NCI-H2107 treated with DMSO at 0.1 percent for 48 hours (cell line): ENCODE data around the gene COL18A1.

Experiments
- DNase-seq: peaks from one replicate; lab custom pipeline; 2025; ENCODE audit not compliant: unreplicated experiment; lab: John Stamatoyannopoulos, UW

COL18A1 gene

DNA sequence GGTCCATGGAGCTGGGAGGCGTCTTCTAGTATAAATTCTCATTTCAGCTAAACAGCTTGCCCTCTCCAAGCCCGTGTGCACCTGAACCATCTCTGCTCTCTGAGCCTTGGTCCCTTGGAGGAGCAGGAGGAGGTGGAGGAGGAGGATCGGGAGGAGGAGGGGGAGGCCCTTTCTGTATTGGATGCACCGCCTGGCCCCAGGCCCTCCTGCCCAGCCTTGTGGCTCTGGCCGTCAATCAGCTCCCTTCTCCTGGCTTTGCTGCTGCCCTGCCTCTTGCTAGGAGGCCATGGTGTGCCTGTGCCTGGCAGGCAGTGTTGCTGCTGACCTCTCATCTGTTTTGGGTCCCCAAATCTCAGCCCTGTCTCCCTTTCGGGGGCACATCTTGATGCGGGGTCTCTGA lies 9.0 kb downstream of the COL18A1 start:
- DNase-seq = no peak

DNA sequence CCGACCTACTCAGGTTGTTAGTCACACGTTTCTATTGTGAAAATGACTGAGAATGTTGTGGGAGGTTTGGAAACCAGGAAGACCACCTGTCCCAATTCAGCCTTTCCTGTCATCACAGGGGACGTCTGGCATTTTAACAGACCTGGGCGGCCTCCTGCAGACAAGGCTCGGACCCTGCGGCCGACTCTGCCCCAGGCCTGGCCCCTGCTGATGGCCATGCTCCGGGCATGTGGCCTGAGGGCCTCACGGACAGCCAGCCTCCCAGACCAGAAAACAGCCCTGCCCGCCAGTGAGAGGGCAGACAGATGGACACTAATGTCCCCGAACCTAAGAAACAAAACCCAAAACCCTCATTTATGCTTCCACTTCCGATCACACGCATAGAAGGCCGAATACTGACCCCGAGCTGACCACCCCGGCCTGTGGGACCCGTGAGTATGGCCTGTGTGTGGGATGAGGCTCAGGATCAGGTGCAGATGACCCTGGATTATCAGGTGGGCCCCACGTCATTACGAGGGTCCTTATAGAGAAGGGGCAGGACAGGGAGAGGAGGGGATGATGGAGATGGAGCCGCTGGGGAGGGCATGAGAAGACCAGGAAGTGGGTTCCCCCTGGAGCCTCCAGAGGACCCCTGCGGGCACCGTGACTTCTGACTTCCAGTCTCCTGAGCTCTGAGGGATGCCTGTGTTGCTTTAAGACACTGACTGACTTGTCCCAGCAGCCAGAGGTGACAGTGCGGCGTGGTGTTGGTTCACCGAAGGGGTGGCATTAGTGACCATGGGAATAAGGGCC lies 9.6 kb downstream of the COL18A1 start:
- no peak for DNase-seq

GRCh38 chr21:45415188-45415942 lies 10.4 kb downstream of the COL18A1 start:
- no peak for DNase-seq

GRCh38 chr21:45415943-45416611 lies 11.1 kb downstream of the COL18A1 start:
- no peak for DNase-seq

DNA sequence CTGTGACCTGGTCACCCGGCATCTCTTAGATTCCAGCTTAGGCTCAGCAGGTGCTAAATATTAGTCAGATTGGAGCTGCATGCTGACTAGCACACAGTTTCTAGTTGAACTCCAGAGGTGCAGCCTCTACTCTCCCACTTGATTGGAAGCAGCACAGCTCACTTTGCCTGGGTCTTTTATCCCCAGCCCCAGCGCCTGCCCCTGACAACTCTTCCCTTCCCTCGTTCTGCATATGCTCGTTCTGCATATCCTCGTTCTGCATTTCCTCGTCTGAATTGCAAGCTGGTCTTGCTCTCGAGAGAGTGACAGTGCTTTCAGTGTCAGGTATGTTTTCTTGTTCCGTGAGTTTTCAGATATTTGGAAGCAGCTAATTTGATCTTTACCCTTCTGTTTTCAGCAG lies 11.7 kb downstream of the COL18A1 start:
- DNase-seq = no peak

- no peak for DNase-seq
Measured at GRCh38 chr21:45417256-45417950, 12.4 kb downstream of the COL18A1 start.

DNA sequence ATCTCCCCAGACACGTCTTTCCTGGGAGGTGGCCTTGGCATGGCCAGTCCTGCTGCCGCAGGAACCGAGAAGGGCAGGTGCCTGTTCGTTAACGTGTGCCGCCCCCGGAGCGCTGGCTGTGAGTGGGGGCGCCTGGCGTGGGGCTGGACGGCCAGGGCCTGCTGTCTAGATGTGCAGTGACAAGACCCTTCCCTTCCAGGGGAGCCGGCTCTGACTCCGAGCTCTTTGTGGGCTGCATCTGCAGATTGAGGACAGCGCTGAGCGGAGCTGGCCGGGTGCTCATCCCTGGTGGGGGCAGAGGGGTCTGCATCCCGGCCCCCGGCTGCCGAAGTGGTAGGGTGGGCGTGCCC lies 13.0 kb downstream of the COL18A1 start:
- DNase-seq = no peak

DNA sequence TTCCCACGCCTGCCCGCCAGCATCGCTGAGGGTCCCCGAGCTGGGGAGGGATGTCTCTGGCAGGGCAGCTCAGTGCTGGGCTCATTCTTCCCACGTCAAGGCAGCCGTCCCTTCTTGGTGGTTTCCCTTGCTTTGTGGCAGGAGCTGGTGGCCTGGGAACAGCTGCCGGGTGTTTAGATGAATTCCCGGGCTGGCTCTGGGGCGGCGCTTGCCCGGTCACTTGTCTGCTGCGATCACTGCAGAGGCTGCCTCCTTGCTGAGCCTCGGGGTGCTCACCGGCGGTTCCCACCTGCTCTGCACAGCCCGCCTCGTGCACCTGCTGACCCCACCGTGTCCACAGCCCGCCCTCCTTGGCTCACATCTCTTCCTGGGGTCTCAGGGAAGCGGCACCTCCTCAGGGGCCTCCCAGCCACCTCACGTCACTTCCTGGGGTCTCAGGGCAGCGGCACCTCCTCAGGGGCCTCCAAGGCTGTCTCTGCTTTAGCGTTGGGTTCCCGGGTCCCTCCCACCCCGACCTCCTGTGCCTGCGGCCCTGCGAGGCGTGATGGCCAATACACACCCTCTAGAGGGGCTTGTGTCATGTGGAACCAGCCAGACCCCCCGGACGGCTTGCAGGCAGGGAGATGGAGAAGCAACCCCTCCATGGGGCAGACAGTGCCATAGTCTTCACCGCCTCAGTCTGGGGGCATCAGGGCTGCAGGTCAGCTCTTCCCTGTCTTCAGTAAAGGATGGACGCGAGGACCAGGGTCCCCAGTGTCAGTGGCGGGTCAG lies 13.5 kb downstream of the COL18A1 start:
- DNase-seq = no peak

GRCh38 chr21:45419162-45419561 lies 14.2 kb downstream of the COL18A1 start:
- DNase-seq = no peak

GRCh38 chr21:45420061-45421041 lies 15.4 kb downstream of the COL18A1 start:
- DNase-seq = no peak

DNA sequence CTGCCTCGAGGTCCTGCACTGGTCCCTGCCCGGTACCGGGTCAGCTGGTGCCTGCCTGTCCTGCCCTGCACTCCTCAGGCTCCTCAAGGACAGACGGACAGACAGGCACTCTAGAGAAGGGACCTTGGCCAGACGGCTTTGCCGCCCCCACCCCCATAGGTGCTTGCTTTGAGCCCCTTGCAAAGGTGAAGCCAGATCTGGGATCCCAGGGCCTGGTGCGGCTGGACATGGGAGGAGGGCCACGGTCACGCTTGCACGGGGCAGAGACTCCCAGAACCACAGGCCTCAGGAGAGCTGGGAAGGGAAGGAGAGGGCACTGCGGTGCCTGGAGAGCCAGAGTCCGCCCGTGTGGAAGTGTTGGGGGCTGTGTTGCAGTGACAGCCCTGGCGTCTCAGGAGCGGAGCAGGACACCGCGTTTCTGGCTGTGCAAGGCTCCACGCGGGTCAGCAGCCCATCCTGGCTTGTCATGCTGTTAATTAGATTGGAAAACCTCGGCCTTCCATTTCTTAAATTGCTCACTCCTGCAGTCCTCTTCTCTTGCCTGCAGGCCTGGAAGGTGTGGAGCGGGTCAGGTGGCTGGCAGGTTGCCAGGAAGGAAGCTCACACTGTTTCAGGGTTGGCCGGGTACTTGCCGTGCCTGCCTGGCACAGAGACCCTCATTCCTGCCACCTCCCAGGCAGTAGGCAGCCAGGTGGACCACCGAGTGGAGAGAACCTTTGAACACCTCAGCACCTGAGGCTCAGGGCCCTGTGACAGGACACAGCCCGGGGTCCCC lies 16.3 kb downstream of the COL18A1 start:
- no peak for DNase-seq

GRCh38 chr21:45421846-45422775 lies 17.1 kb downstream of the COL18A1 start:
- DNase-seq = no peak

GRCh38 chr21:45423201-45423955 lies 18.4 kb downstream of the COL18A1 start:
- no peak for DNase-seq

GRCh38 chr21:45423968-45424853 lies 19.2 kb downstream of the COL18A1 start:
- DNase-seq = no peak

GRCh38 chr21:45424854-45425795 lies 20.2 kb downstream of the COL18A1 start:
- DNase-seq = no peak
